SK-N-DZ (cell line): Measurements from ENCODE around the gene AGRN.
"Not testable (repeated sequence)": the region's sequence is repeated elsewhere in the genome, so short reads cannot be mapped to it uniquely, and the experiment has no call there.

Experiments used
- DNase-seq: peaks from one replicate; pipeline ENCODE4 v3.0.0-alpha.2; 2015; ENCODE audit warnings: low spot score

AGRN gene

GRCh38 chr1:1051127-1051810 is 31.3 kb downstream of the AGRN start:
- DNase-seq = no peak

- DNase-seq = no peak
Measured at GRCh38 chr1:1052003-1052840, 32.3 kb downstream of the AGRN start.

- DNase-seq = no peak
Measured at GRCh38 chr1:1053022-1053421, 33.1 kb downstream of the AGRN start.

- no peak for DNase-seq
Measured at GRCh38 chr1:1053682-1054081, 33.8 kb downstream of the AGRN start.

- no peak for DNase-seq
Measured at GRCh38 chr1:1054099-1054700, 34.3 kb downstream of the AGRN start.

GRCh38 chr1:1054971-1055370 is 35.1 kb downstream of the AGRN start:
- DNase-seq = no peak

- DNase-seq = no peak
Measured at GRCh38 chr1:1055841-1056736, 36.2 kb downstream of the AGRN start.

GRCh38 chr1:1057769-1058087 is 37.8 kb downstream of the AGRN start:
- not testable (repeated sequence) for DNase-seq

GRCh38 chr1:1058088-1058905 is 38.4 kb downstream of the AGRN start:
- DNase-seq = no peak

- DNase-seq = no peak
Measured at GRCh38 chr1:1058921-1059493, 39.1 kb downstream of the AGRN start.

GRCh38 chr1:1059494-1060280 is 39.8 kb downstream of the AGRN start:
- peak; percentile 63 for DNase-seq

GRCh38 chr1:1060281-1061000 is 40.5 kb downstream of the AGRN start:
- DNase-seq = no peak

- no peak for DNase-seq
Measured at GRCh38 chr1:1061682-1062345, 41.9 kb downstream of the AGRN start.

GRCh38 chr1:1062348-1063163 is 42.6 kb downstream of the AGRN start:
- no peak for DNase-seq

- no peak for DNase-seq
Measured at GRCh38 chr1:1063261-1063944, 43.5 kb downstream of the AGRN start.

GRCh38 chr1:1063945-1064831 is 44.3 kb downstream of the AGRN start:
- DNase-seq = peak; percentile 33
